PFSK-1 (cell line): ENCODE results near the gene GTF2A2.

Source experiments
- FOXP2 ChIP-seq: optimal IDR thresholded peaks from 2 replicates; pipeline ENCODE3; 2011; ENCODE audit warnings: borderline replicate concordance, control low read depth, inconsistent platforms; ENCODE audit not compliant: insufficient read depth; ENCODE audit errors: extremely low read length, extremely low read depth
- POLR2AphosphoS5 ChIP-seq: IDR thresholded peaks from 2 replicates; pipeline ENCODE4 v1.6.1; 2012; ENCODE audit warnings: low read depth, mild to moderate bottlenecking, control low read depth, low read length, moderate library complexity
- SIN3A ChIP-seq: IDR thresholded peaks from 2 replicates; pipeline ENCODE4 v1.6.1; 2012; ENCODE audit warnings: mild to moderate bottlenecking, low read length, moderate library complexity, borderline replicate concordance; ENCODE audit not compliant: insufficient read depth
- TAF1 ChIP-seq: IDR thresholded peaks from 2 replicates; pipeline ENCODE4 v1.6.1; 2012; ENCODE audit warnings: low read length, control low read depth, borderline replicate concordance; ENCODE audit not compliant: insufficient read depth
- TF ChIP-seq, protein P1 (sequence below), 2 experiments: IDR thresholded peaks; 2 replicates each; pipeline versions ENCODE4 v1.6.1 to v1.8.0; 2011 to 2012; ENCODE audit warnings: low read depth in 2 of 2, low read length in 2 of 2, control low read depth in 1 of 2, inconsistent platforms in 1 of 2, mild to moderate bottlenecking in 1 of 2, moderate library complexity in 1 of 2; ENCODE audit not compliant: insufficient read depth in 1 of 2

DNA sequence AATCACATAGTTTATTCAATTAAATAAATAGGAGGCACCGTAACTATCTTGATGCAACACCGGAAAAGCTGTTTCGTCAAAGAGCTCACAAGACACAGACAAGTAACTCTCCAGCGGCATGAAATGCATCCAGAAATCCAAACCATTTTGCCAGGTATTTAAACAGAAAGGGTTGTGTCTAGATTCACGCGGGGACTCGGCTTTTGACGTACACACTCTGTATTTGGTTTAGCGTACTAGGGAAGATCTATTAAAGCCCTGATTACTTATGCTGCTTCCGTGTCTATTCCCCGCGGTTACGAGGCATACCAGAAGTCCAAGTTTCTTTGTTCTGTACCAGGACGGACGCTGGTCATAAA lies 31.1 kb upstream of the GTF2A2 start:
- TF ChIP-seq POLR2AphosphoS5, result no peak
- TF ChIP-seq SIN3A, result no peak
- TF ChIP-seq, protein P1, sequence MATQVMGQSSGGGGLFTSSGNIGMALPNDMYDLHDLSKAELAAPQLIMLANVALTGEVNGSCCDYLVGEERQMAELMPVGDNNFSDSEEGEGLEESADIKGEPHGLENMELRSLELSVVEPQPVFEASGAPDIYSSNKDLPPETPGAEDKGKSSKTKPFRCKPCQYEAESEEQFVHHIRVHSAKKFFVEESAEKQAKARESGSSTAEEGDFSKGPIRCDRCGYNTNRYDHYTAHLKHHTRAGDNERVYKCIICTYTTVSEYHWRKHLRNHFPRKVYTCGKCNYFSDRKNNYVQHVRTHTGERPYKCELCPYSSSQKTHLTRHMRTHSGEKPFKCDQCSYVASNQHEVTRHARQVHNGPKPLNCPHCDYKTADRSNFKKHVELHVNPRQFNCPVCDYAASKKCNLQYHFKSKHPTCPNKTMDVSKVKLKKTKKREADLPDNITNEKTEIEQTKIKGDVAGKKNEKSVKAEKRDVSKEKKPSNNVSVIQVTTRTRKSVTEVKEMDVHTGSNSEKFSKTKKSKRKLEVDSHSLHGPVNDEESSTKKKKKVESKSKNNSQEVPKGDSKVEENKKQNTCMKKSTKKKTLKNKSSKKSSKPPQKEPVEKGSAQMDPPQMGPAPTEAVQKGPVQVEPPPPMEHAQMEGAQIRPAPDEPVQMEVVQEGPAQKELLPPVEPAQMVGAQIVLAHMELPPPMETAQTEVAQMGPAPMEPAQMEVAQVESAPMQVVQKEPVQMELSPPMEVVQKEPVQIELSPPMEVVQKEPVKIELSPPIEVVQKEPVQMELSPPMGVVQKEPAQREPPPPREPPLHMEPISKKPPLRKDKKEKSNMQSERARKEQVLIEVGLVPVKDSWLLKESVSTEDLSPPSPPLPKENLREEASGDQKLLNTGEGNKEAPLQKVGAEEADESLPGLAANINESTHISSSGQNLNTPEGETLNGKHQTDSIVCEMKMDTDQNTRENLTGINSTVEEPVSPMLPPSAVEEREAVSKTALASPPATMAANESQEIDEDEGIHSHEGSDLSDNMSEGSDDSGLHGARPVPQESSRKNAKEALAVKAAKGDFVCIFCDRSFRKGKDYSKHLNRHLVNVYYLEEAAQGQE (IDR thresholded peaks at IDR 0.05; ENCODE audit: insufficient read depth in 1 of 2, low read depth in 2 of 2, low read length in 2 of 2), result no peak
- no peak for TF ChIP-seq TAF1
- TF ChIP-seq FOXP2, result no peak
